HEK293 (cell line): ENCODE data around the gene OPTN.

ENCODE experiments used
- CTCF ChIA-PET: fragments of 350-600 bp; formaldehyde crosslinking; extraction: SDS; loops from one replicate; lab custom pipeline; 2021; ENCODE audit warnings: antibody characterized with exemption; lab: Yijun Ruan, JAX
- POLR2A ChIA-PET: fragments of 300-600 bp; formaldehyde crosslinking; extraction: SDS; loops from one replicate; lab custom pipeline; 2020; ENCODE audit warnings: antibody characterized with exemption, inconsistent platforms; lab: Yijun Ruan, JAX
- H3K27ac ChIP-seq: fragments of 200-500 bp; sonication (Bioruptor generic); 2 replicates; pipeline ENCODE4 v1.5.1; 2014; ENCODE audit warnings: low read depth, low read length, control low read depth, inconsistent platforms; ENCODE audit errors: extremely low read depth
- H3K36me3 ChIP-seq, 2 experiments: fragments of 200-500 bp in 1 of 2; sonication (Bioruptor generic) in 1 of 2; 1 replicate in 1 of 2; 2 replicates in 1 of 2; pipeline ENCODE4 v1.5.1; 2014 to 2017; ENCODE audit warnings: inconsistent platforms in 2 of 2, low read length in 2 of 2; ENCODE audit not compliant: control insufficient read depth in 2 of 2, insufficient read depth in 1 of 2
- H3K4me1 ChIP-seq: fragments of 200-500 bp; sonication (Bioruptor generic); 2 replicates; pipeline ENCODE4 v1.5.1; 2014; ENCODE audit warnings: mild to moderate bottlenecking, low read length, inconsistent platforms; ENCODE audit not compliant: control insufficient read depth, insufficient read depth
- H3K4me3 ChIP-seq: 2 replicates; pipeline ENCODE4 v1.5.1; 2011; ENCODE audit warnings: low read depth, mild to moderate bottlenecking, control low read depth, low read length, moderate library complexity
- H3K9me3 ChIP-seq: fragments of 200-500 bp; sonication (Bioruptor generic); 2 replicates; pipeline ENCODE4 v1.5.1; 2014; ENCODE audit warnings: low read depth, low read length, inconsistent platforms; ENCODE audit not compliant: control insufficient read depth, insufficient read depth
- EGR2 ChIP-seq: fragments of 450-650 bp; formaldehyde crosslinking; IDR thresholded peaks from 2 replicates; pipeline ENCODE4 v1.5.1; 2016; ENCODE audit warnings: low read depth, missing biosample characterization, missing genetic modification characterization
- KLF7 ChIP-seq: fragments of 450-650 bp; formaldehyde crosslinking; IDR thresholded peaks from 2 replicates; pipeline ENCODE4 v1.5.1; 2016; ENCODE audit warnings: missing biosample characterization, missing genetic modification characterization, borderline replicate concordance
- PRDM1 ChIP-seq: fragments of 450-650 bp; formaldehyde crosslinking; IDR thresholded peaks from 2 replicates; pipeline ENCODE4; 2016; ENCODE audit warnings: missing biosample characterization, missing genetic modification characterization
- SP3 ChIP-seq: fragments of 450-650 bp; formaldehyde crosslinking; IDR thresholded peaks from 2 replicates; pipeline ENCODE4 v1.5.1; 2016; ENCODE audit warnings: missing biosample characterization, missing genetic modification characterization
- TCF7L2 ChIP-seq: IDR thresholded peaks from 2 replicates; pipeline ENCODE4 v1.6.1; 2011; ENCODE audit warnings: low read depth, mild to moderate bottlenecking, inconsistent platforms, low read length, moderate library complexity, borderline replicate concordance
- YY1 ChIP-seq: fragments of 450-650 bp; formaldehyde crosslinking; IDR thresholded peaks from 2 replicates; pipeline ENCODE4 v1.5.1; 2018; ENCODE audit warnings: missing biosample characterization, missing genetic modification characterization
- ZBTB17 ChIP-seq: fragments of 450-650 bp; formaldehyde crosslinking; IDR thresholded peaks from 2 replicates; pipeline ENCODE4 v1.5.1; 2016; ENCODE audit warnings: missing biosample characterization, missing genetic modification characterization
- ZFHX2 ChIP-seq: fragments of 450-650 bp; formaldehyde crosslinking; conservative IDR thresholded peaks from 2 replicates; pipeline ENCODE4 v1.5.1; 2016; ENCODE audit warnings: missing biosample characterization, missing genetic modification characterization
- ZFP69B ChIP-seq: fragments of 450-650 bp; formaldehyde crosslinking; IDR thresholded peaks from 2 replicates; pipeline ENCODE4 v1.5.1; 2016; ENCODE audit warnings: missing biosample characterization, missing genetic modification characterization
- ZNF112 ChIP-seq: fragments of 450-650 bp; formaldehyde crosslinking; IDR thresholded peaks from 2 replicates; pipeline ENCODE4 v1.5.0; 2017; ENCODE audit warnings: missing biosample characterization, missing genetic modification characterization
- ZNF121 ChIP-seq: fragments of 450-650 bp; formaldehyde crosslinking; IDR thresholded peaks from 2 replicates; pipeline ENCODE4 v1.5.1; 2016; ENCODE audit warnings: missing biosample characterization, missing genetic modification characterization
- ZNF138 ChIP-seq: fragments of 450-650 bp; formaldehyde crosslinking; IDR thresholded peaks from 2 replicates; pipeline ENCODE4 v1.5.1; 2016; ENCODE audit warnings: missing biosample characterization, missing genetic modification characterization, borderline replicate concordance
- ZNF23 ChIP-seq: fragments of 450-650 bp; formaldehyde crosslinking; IDR thresholded peaks from 2 replicates; pipeline ENCODE4 v1.5.1; 2016; ENCODE audit warnings: missing biosample characterization, missing genetic modification characterization, borderline replicate concordance
- ZNF341 ChIP-seq: fragments of 450-650 bp; formaldehyde crosslinking; IDR thresholded peaks from 2 replicates; pipeline ENCODE4; 2016; ENCODE audit warnings: low read depth, missing biosample characterization, missing genetic modification characterization
- ZNF394 ChIP-seq: fragments of 450-650 bp; formaldehyde crosslinking; IDR thresholded peaks from 2 replicates; pipeline ENCODE4 v1.5.1; 2016; ENCODE audit warnings: missing biosample characterization, missing genetic modification characterization, mild to moderate bottlenecking, moderate library complexity, borderline replicate concordance
- ZNF404 ChIP-seq: fragments of 450-650 bp; formaldehyde crosslinking; IDR thresholded peaks from 2 replicates; pipeline ENCODE4 v1.5.1; 2017; ENCODE audit warnings: missing biosample characterization, missing genetic modification characterization
- ZNF501 ChIP-seq: fragments of 450-650 bp; formaldehyde crosslinking; IDR thresholded peaks from 2 replicates; pipeline ENCODE4 v1.5.1; 2016; ENCODE audit warnings: missing biosample characterization, missing genetic modification characterization
- ZNF548 ChIP-seq: fragments of 450-650 bp; formaldehyde crosslinking; IDR thresholded peaks from 2 replicates; pipeline ENCODE4 v1.5.1; 2016; ENCODE audit warnings: missing biosample characterization, missing genetic modification characterization
- ZNF621 ChIP-seq: fragments of 450-650 bp; formaldehyde crosslinking; IDR thresholded peaks from 2 replicates; pipeline ENCODE4 v1.5.1; 2017; ENCODE audit warnings: missing biosample characterization, missing genetic modification characterization
- ZNF670 ChIP-seq: fragments of 450-650 bp; formaldehyde crosslinking; IDR thresholded peaks from 2 replicates; pipeline ENCODE4 v1.5.1; 2016; ENCODE audit warnings: missing biosample characterization, missing genetic modification characterization, low read depth
- ZNF701 ChIP-seq: fragments of 450-650 bp; formaldehyde crosslinking; IDR thresholded peaks from 2 replicates; pipeline ENCODE4 v1.5.1; 2016; ENCODE audit warnings: missing biosample characterization, missing genetic modification characterization
- ZNF768 ChIP-seq: fragments of 450-650 bp; formaldehyde crosslinking; IDR thresholded peaks from 2 replicates; pipeline ENCODE4 v1.5.1; 2018; ENCODE audit warnings: missing biosample characterization, mild to moderate bottlenecking, missing genetic modification characterization
- ZNF777 ChIP-seq: fragments of 450-650 bp; formaldehyde crosslinking; IDR thresholded peaks from 2 replicates; pipeline ENCODE4 v1.5.1; 2017; ENCODE audit warnings: missing biosample characterization, missing genetic modification characterization, borderline replicate concordance
- ZXDB ChIP-seq: fragments of 450-650 bp; formaldehyde crosslinking; IDR thresholded peaks from 2 replicates; pipeline ENCODE4 v1.5.1; 2016; ENCODE audit warnings: missing biosample characterization, missing genetic modification characterization
- TF ChIP-seq, protein P1 (sequence below): fragments of 450-650 bp; formaldehyde crosslinking; IDR thresholded peaks from 2 replicates; pipeline ENCODE4 v1.5.1; 2016; ENCODE audit warnings: missing biosample characterization, missing genetic modification characterization
- TF ChIP-seq, protein P2 (sequence below): fragments of 450-650 bp; formaldehyde crosslinking; optimal IDR thresholded peaks from 2 replicates; pipeline ENCODE3; 2016; ENCODE audit warnings: missing biosample characterization, mild to moderate bottlenecking, missing genetic modification characterization
- TF ChIP-seq, protein P3 (sequence below): fragments of 450-650 bp; formaldehyde crosslinking; IDR thresholded peaks from 2 replicates; pipeline ENCODE4; 2016; ENCODE audit warnings: missing biosample characterization, missing genetic modification characterization
- TF ChIP-seq, protein P4 (sequence below): fragments of 450-650 bp; formaldehyde crosslinking; IDR thresholded peaks from 2 replicates; pipeline ENCODE4 v1.5.1; 2016; ENCODE audit warnings: missing biosample characterization, missing genetic modification characterization, borderline replicate concordance
- TF ChIP-seq, protein P5 (sequence below): fragments of 450-650 bp; formaldehyde crosslinking; IDR thresholded peaks from 2 replicates; pipeline ENCODE4 v1.5.0; 2017; ENCODE audit warnings: missing biosample characterization, missing genetic modification characterization, borderline replicate concordance

The OPTN gene

DNA sequence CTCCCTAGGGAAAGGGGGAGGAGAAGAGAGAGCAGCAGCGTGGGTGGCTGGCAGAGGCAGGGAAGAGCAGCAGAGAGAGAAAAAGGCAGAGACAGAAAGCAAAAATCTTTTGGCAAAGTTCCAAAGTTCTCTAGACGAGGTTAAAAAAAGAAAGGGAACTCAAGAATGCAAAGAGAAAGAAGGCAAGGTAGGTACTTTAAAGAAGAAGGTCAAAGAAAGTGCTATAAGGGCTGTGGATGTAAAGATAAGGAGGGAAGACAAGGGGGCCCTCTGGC lies 20.2 kb upstream of the OPTN start:
- Histone ChIP-seq H3K9me3 (no peaks in the 10 kb centered on the region), H3K27ac (no peak overlapping the region), H3K4me1 (no peaks in the 10 kb centered on the region), H3K4me3 (no peak overlapping the region), H3K36me3 (no peaks in the 10 kb centered on the region)
- ChIA-PET POLR2A (no interaction called here), CTCF (no interaction called here)
- TF ChIP-seq, protein P1, sequence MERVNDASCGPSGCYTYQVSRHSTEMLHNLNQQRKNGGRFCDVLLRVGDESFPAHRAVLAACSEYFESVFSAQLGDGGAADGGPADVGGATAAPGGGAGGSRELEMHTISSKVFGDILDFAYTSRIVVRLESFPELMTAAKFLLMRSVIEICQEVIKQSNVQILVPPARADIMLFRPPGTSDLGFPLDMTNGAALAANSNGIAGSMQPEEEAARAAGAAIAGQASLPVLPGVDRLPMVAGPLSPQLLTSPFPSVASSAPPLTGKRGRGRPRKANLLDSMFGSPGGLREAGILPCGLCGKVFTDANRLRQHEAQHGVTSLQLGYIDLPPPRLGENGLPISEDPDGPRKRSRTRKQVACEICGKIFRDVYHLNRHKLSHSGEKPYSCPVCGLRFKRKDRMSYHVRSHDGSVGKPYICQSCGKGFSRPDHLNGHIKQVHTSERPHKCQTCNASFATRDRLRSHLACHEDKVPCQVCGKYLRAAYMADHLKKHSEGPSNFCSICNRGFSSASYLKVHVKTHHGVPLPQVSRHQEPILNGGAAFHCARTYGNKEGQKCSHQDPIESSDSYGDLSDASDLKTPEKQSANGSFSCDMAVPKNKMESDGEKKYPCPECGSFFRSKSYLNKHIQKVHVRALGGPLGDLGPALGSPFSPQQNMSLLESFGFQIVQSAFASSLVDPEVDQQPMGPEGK (tag by site-specific recombination), result no peak
- TF ChIP-seq ZNF23 (tag by site-specific recombination), result no peak
- TF ChIP-seq PRDM1, result peak; percentile 40
- TF ChIP-seq ZFHX2 (tag by site-specific recombination), result peak; percentile 53
- TF ChIP-seq ZBTB17 (tag by site-specific recombination), result peak; percentile 70
- no peak for TF ChIP-seq ZNF404 (tag by site-specific recombination)
- TF ChIP-seq ZNF548, result no peak
- TF ChIP-seq ZNF394 (tag by site-specific recombination), result no peak
- TF ChIP-seq KLF7, result no peak
- peak; percentile 61 for TF ChIP-seq EGR2 (tag by site-specific recombination)
- no peak for TF ChIP-seq ZFP69B
- TF ChIP-seq ZNF121 (tag by site-specific recombination), result no peak
- no peak for TF ChIP-seq ZNF670 (tag by site-specific recombination)
- no peak for TF ChIP-seq SP3 (tag by site-specific recombination)
- TF ChIP-seq ZNF112, result no peak
- TF ChIP-seq, protein P2, sequence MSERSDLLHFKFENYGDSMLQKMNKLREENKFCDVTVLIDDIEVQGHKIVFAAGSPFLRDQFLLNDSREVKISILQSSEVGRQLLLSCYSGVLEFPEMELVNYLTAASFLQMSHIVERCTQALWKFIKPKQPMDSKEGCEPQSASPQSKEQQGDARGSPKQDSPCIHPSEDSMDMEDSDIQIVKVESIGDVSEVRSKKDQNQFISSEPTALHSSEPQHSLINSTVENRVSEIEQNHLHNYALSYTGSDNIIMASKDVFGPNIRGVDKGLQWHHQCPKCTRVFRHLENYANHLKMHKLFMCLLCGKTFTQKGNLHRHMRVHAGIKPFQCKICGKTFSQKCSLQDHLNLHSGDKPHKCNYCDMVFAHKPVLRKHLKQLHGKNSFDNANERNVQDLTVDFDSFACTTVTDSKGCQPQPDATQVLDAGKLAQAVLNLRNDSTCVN (tag by site-specific recombination), result no peak
- TF ChIP-seq ZNF701 (tag by site-specific recombination), result no peak
- TF ChIP-seq YY1 (tag by site-specific recombination), result no peak
- peak; percentile 84 for TF ChIP-seq ZNF341 (tag by site-specific recombination)
- no peak for TF ChIP-seq ZNF768 (tag by site-specific recombination)
- no peak for TF ChIP-seq ZNF501 (tag by site-specific recombination)
- no peak for TF ChIP-seq ZXDB (tag by site-specific recombination)
- TF ChIP-seq, protein P3, sequence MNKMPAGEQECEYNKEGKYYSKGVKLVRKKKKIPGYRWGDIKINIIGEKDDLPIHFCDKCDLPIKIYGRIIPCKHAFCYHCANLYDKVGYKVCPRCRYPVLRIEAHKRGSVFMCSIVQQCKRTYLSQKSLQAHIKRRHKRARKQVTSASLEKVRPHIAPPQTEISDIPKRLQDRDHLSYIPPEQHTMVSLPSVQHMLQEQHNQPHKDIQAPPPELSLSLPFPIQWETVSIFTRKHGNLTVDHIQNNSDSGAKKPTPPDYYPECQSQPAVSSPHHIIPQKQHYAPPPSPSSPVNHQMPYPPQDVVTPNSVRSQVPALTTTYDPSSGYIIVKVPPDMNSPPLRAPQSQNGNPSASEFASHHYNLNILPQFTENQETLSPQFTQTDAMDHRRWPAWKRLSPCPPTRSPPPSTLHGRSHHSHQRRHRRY (tag by site-specific recombination), result no peak
- no peak for TF ChIP-seq ZNF138 (tag by site-specific recombination)
- TF ChIP-seq, protein P4, sequence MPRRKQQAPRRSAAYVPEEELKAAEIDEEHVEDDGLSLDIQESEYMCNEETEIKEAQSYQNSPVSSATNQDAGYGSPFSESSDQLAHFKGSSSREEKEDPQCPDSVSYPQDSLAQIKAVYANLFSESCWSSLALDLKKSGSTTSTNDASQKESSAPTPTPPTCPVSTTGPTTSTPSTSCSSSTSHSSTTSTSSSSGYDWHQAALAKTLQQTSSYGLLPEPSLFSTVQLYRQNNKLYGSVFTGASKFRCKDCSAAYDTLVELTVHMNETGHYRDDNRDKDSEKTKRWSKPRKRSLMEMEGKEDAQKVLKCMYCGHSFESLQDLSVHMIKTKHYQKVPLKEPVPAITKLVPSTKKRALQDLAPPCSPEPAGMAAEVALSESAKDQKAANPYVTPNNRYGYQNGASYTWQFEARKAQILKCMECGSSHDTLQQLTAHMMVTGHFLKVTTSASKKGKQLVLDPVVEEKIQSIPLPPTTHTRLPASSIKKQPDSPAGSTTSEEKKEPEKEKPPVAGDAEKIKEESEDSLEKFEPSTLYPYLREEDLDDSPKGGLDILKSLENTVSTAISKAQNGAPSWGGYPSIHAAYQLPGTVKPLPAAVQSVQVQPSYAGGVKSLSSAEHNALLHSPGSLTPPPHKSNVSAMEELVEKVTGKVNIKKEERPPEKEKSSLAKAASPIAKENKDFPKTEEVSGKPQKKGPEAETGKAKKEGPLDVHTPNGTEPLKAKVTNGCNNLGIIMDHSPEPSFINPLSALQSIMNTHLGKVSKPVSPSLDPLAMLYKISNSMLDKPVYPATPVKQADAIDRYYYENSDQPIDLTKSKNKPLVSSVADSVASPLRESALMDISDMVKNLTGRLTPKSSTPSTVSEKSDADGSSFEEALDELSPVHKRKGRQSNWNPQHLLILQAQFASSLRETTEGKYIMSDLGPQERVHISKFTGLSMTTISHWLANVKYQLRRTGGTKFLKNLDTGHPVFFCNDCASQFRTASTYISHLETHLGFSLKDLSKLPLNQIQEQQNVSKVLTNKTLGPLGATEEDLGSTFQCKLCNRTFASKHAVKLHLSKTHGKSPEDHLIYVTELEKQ (tag by site-specific recombination), result no peak
- TF ChIP-seq, protein P5, sequence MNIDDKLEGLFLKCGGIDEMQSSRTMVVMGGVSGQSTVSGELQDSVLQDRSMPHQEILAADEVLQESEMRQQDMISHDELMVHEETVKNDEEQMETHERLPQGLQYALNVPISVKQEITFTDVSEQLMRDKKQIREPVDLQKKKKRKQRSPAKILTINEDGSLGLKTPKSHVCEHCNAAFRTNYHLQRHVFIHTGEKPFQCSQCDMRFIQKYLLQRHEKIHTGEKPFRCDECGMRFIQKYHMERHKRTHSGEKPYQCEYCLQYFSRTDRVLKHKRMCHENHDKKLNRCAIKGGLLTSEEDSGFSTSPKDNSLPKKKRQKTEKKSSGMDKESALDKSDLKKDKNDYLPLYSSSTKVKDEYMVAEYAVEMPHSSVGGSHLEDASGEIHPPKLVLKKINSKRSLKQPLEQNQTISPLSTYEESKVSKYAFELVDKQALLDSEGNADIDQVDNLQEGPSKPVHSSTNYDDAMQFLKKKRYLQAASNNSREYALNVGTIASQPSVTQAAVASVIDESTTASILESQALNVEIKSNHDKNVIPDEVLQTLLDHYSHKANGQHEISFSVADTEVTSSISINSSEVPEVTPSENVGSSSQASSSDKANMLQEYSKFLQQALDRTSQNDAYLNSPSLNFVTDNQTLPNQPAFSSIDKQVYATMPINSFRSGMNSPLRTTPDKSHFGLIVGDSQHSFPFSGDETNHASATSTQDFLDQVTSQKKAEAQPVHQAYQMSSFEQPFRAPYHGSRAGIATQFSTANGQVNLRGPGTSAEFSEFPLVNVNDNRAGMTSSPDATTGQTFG (tag by site-specific recombination), result no peak
- no peak for TF ChIP-seq TCF7L2
- no peak for TF ChIP-seq ZNF777 (tag by site-specific recombination)
- no peak for TF ChIP-seq ZNF621 (tag by site-specific recombination)
